Stimulated activated CD8-positive, alpha-beta memory T cell treated with anti-CD3 and anti-CD28 coated beads, Interleukin-15, amount 100 ng/mL, for 48 hours (primary cell): ENCODE measurements around the gene TBC1D5.
"Not testable (repeated sequence)": the region's sequence is repeated elsewhere in the genome, so short reads cannot be mapped to it uniquely, and the experiment has no call there.

Experiments
- DNase-seq, 2 donors: peaks; one replicate each; pipeline ENCODE4 v3.0.0-alpha.2; 2020; ENCODE audit warnings: low read depth in 2 of 2

TBC1D5 gene

GRCh38 chr3:17714473-17714872, 28.0 kb downstream of the TBC1D5 start:
- DNase-seq: no peak

- DNase-seq: no peak
These were observed 33.1 kb downstream of the TBC1D5 start for GRCh38 chr3:17709236-17709810.

- DNase-seq: no peak
These were observed 34.5 kb downstream of the TBC1D5 start for GRCh38 chr3:17707813-17708543.

GRCh38 chr3:17705991-17706390, 36.4 kb downstream of the TBC1D5 start:
- not testable (repeated sequence) for DNase-seq

- DNase-seq: not testable (repeated sequence)
These were observed 42.6 kb downstream of the TBC1D5 start for GRCh38 chr3:17699815-17700214.

GRCh38 chr3:17695665-17696064, 46.8 kb downstream of the TBC1D5 start:
- not testable (repeated sequence) for DNase-seq

GRCh38 chr3:17693670-17693999, 48.8 kb downstream of the TBC1D5 start:
- DNase-seq: not testable (repeated sequence)

- DNase-seq: peak in 1 of 2 donors; percentile 17
These were observed 49.4 kb downstream of the TBC1D5 start for GRCh38 chr3:17692846-17693669.

GRCh38 chr3:17687566-17687965, 54.9 kb downstream of the TBC1D5 start:
- no peak for DNase-seq

GRCh38 chr3:17686613-17687012, 55.8 kb downstream of the TBC1D5 start:
- no peak for DNase-seq

GRCh38 chr3:17683542-17684207, 58.8 kb downstream of the TBC1D5 start:
- DNase-seq: no peak

- no peak for DNase-seq
These were observed 61.9 kb downstream of the TBC1D5 start for GRCh38 chr3:17680530-17680929.

- no peak for DNase-seq
These were observed 64.2 kb downstream of the TBC1D5 start for GRCh38 chr3:17678116-17678741.

- DNase-seq: no peak
These were observed 68.2 kb downstream of the TBC1D5 start for GRCh38 chr3:17674082-17674686.

GRCh38 chr3:17672506-17672905, 69.9 kb downstream of the TBC1D5 start:
- DNase-seq: no peak

- no peak for DNase-seq
These were observed 71.7 kb downstream of the TBC1D5 start for GRCh38 chr3:17670749-17671148.

GRCh38 chr3:17664923-17665322, 77.5 kb downstream of the TBC1D5 start:
- DNase-seq: no peak

GRCh38 chr3:17656264-17656663, 86.2 kb downstream of the TBC1D5 start:
- no peak for DNase-seq

GRCh38 chr3:17655743-17656142, 86.7 kb downstream of the TBC1D5 start:
- DNase-seq: no peak

- DNase-seq: not testable (repeated sequence)
These were observed 92.7 kb downstream of the TBC1D5 start for GRCh38 chr3:17649748-17650147.

GRCh38 chr3:17648630-17649355, 93.6 kb downstream of the TBC1D5 start:
- DNase-seq: not testable (repeated sequence)
